Mesenchymal stem cell (in vitro differentiated cells and primary cell): ENCODE data around the gene SCAF1. TPM values are rescaled to one million over a fixed set of nuclear protein-coding genes. Genes with fewer than 3 reads are reported as not detected.

Source experiments
- DNase-seq: peaks from one replicate; pipeline ENCODE4 v3.0.0-alpha.2; 2013
- H2AFZ ChIP-seq: one replicate; pipeline ENCODE4 v1.6.1; 2013; ENCODE audit warnings: low read depth, mild to moderate bottlenecking, control low read depth, inconsistent platforms, low read length, moderate library complexity
- H2AK5ac ChIP-seq: 2 replicates; pipeline ENCODE4 v1.6.1; 2013; ENCODE audit warnings: low read length, moderate library complexity, mild to moderate bottlenecking, inconsistent platforms; ENCODE audit not compliant: severe bottlenecking
- H2BK120ac ChIP-seq: one replicate; pipeline ENCODE4 v1.6.1; 2013; ENCODE audit warnings: low read depth, mild to moderate bottlenecking, inconsistent platforms, low read length, moderate library complexity
- H2BK12ac ChIP-seq, 2 experiments: one replicate each; pipeline ENCODE4 v1.6.1; 2013; ENCODE audit warnings: inconsistent platforms in 2 of 2, low read length in 2 of 2, mild to moderate bottlenecking in 2 of 2, moderate library complexity in 2 of 2, control low read depth in 1 of 2
- H2BK15ac ChIP-seq: one replicate; pipeline ENCODE4 v1.6.1; 2013; ENCODE audit warnings: mild to moderate bottlenecking, low read depth, inconsistent platforms; ENCODE audit not compliant: poor library complexity, severe bottlenecking
- H2BK5ac ChIP-seq: 2 replicates; pipeline ENCODE4 v1.6.1; 2013; ENCODE audit warnings: low read depth, mild to moderate bottlenecking, low read length, control low read depth, inconsistent platforms; ENCODE audit not compliant: poor library complexity, severe bottlenecking
- H3K14ac ChIP-seq, 2 experiments: one replicate each; pipeline ENCODE4 v1.6.1; 2013; ENCODE audit warnings: inconsistent platforms in 2 of 2, low read length in 2 of 2, control low read depth in 1 of 2, mild to moderate bottlenecking in 1 of 2, moderate library complexity in 1 of 2
- H3K18ac ChIP-seq, 2 experiments: one replicate each; pipeline ENCODE4 v1.6.1; 2013; ENCODE audit warnings: inconsistent platforms in 2 of 2, low read length in 2 of 2, control low read depth in 1 of 2, low read depth in 1 of 2, mild to moderate bottlenecking in 1 of 2
- H3K23ac ChIP-seq, 2 experiments: one replicate each; pipeline ENCODE4 v1.6.1; 2013; ENCODE audit warnings: inconsistent platforms in 2 of 2, low read length in 2 of 2, mild to moderate bottlenecking in 2 of 2, moderate library complexity in 2 of 2, control low read depth in 1 of 2
- H3K27ac ChIP-seq: 2 replicates; pipeline ENCODE4 v1.5.1; 2013; ENCODE audit warnings: mild to moderate bottlenecking, moderate library complexity, low read length, control low read depth, inconsistent platforms; ENCODE audit not compliant: poor library complexity, severe bottlenecking
- H3K27me3 ChIP-seq, 2 experiments: 2 replicates each; pipeline versions ENCODE4 v1.6.1 to v1.7.0; 2013; ENCODE audit warnings: low read length in 2 of 2, mild to moderate bottlenecking in 2 of 2, moderate library complexity in 2 of 2, control low read depth in 1 of 2, inconsistent platforms in 1 of 2; ENCODE audit not compliant: control insufficient read depth in 1 of 2, insufficient read depth in 1 of 2
- H3K36me3 ChIP-seq, 2 experiments: 2 replicates each; pipeline versions ENCODE4 v1.6.1 to v1.7.0; 2013; ENCODE audit warnings: low read length in 2 of 2, control low read depth in 1 of 2, inconsistent platforms in 1 of 2, low read depth in 1 of 2, mild to moderate bottlenecking in 1 of 2; ENCODE audit not compliant: insufficient read depth in 2 of 2, control insufficient read depth in 1 of 2
- H3K4ac ChIP-seq, 2 experiments: one replicate each; pipeline ENCODE4 v1.6.1; 2013; ENCODE audit warnings: inconsistent platforms in 2 of 2, low read length in 2 of 2, mild to moderate bottlenecking in 2 of 2, moderate library complexity in 2 of 2, control low read depth in 1 of 2, low read depth in 1 of 2
- H3K4me1 ChIP-seq: 2 replicates; pipeline ENCODE4 v1.6.1; 2013; ENCODE audit warnings: low read depth, low read length, control low read depth; ENCODE audit not compliant: control insufficient read depth, insufficient read depth
- H3K4me2 ChIP-seq: 2 replicates; pipeline ENCODE4 v1.6.1; 2013; ENCODE audit warnings: low read length, mild to moderate bottlenecking, inconsistent platforms; ENCODE audit not compliant: poor library complexity, severe bottlenecking
- H3K4me3 ChIP-seq, 2 experiments: 2 replicates each; pipeline versions ENCODE4 v1.5.1 to v1.7.0; 2013; ENCODE audit warnings: low read length in 2 of 2, mild to moderate bottlenecking in 2 of 2, control low read depth in 1 of 2, low read depth in 1 of 2; ENCODE audit not compliant: insufficient read depth in 1 of 2
- H3K79me1 ChIP-seq: replicated peaks from 2 replicates; pipeline ENCODE4 v1.6.1; 2013; ENCODE audit warnings: mild to moderate bottlenecking, control low read depth, low read length, inconsistent platforms; ENCODE audit not compliant: poor library complexity, severe bottlenecking
- H3K9ac ChIP-seq: 2 replicates; pipeline ENCODE4 v1.7.0; 2013; ENCODE audit warnings: mild to moderate bottlenecking, low read length, moderate library complexity
- H3K9me3 ChIP-seq: 2 replicates; pipeline ENCODE4 v1.7.0; 2013; ENCODE audit warnings: mild to moderate bottlenecking, low read length; ENCODE audit not compliant: control insufficient read depth
- H4K8ac ChIP-seq: one replicate; pipeline ENCODE4 v1.6.1; 2013; ENCODE audit warnings: inconsistent platforms, mild to moderate bottlenecking, low read length, moderate library complexity
- H4K91ac ChIP-seq: one replicate; pipeline ENCODE4 v1.6.1; 2013; ENCODE audit warnings: mild to moderate bottlenecking, low read length, inconsistent platforms
- WGBS: methylation state at CpG from one replicate; pipeline ENCODE4 v1.1.7; 2013; ENCODE audit warnings: mixed read lengths; 5-methylcytosine and 5-hydroxymethylcytosine counted together
- polyA plus RNA-seq, 2 experiments: library from polyadenylated mRNA; stranded (reverse); fragments of 200-250 nt; gene quantifications; one replicate each; pipeline ENCODE4 v1.2.3, GENCODE V29; 2013

Gene SCAF1
- polyA plus RNA-seq (2013, experiment 1 of 2): 43.0 TPM
- 38.9 TPM for polyA plus RNA-seq (2013, experiment 2 of 2)

DNA sequence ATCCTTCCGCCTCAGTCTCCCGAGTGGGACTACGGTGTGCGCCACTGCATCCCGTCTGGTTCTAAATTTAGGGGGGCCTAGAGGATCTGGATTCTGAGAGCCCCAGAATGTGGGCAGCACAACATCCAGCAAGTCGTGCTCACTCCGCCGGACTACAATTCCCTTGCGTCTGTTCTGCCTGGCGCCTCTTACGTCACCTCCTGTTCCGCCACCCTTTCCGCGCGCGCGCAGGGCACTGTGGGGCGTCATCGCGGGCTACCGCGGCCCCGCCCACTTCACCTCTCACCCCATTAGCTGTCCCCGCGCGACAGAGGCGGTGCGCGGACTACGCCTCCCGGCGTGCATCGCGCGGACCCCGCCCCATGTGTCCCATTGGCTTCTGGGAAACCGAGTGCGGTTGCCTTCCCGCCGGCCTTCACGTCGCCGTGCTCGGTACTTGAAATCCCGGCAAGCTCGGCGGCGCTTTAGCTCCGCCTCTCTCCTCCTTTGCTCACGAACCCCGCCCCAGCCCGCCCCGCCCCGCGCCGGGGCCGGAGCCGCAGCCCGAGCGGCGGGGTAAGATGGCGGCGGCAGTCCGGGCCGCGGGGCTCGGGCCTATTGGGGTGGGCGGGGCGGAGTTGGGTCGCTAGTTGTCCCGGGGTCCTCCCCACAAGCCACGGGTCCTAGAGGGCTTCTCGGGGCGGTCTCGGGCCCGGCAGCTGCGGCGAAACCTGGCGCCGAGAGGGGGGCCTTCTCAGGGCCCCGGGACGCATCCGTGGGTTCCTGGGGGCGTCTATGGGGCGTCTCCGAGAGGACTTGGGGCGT lies at the start of gene SCAF1:
SCAF1 (plus strand) TSS at position 522 of the 804 bp plus-strand sequence. CDS start 2,818 bp downstream, outside the sequence.
- peak within 1 kb of the TSS; percentile 100 for H3K27ac ChIP-seq
- H2BK15ac ChIP-seq: peak within 1 kb of the TSS; percentile 80
- peaks cover 23 to 27% of the 10 kb centered on the region in 2 experiments for H3K36me3 ChIP-seq
- no peaks in the 10 kb centered on the region for H3K9me3 ChIP-seq
- peak within 1 kb of the TSS; percentile 97 to 98 for H3K18ac ChIP-seq
- peak within 1 kb of the TSS; percentile 100 for H3K9ac ChIP-seq
- peak within 1 kb of the TSS; percentile 87 for H4K8ac ChIP-seq
- peaks cover 5% of the 10 kb centered on the region for H3K79me1 ChIP-seq
- H3K4me2 ChIP-seq: peak within 1 kb of the TSS; percentile 89
- H2AFZ ChIP-seq: no peak within 1 kb of the TSS
- H3K27me3 ChIP-seq: no peaks in the 10 kb centered on the region
- peak within 1 kb of the TSS; percentile 97 for H2BK120ac ChIP-seq
- peak within 1 kb of the TSS; percentile 97 for H4K91ac ChIP-seq
- peak within 1 kb of the TSS; percentile 75 to 79 for H2BK12ac ChIP-seq
- H3K4me3 ChIP-seq: peak within 1 kb of the TSS; percentile 82 to 100
- H3K4ac ChIP-seq: peak within 1 kb of the TSS; percentile 88 to 100
- peak; percentile 99 for DNase-seq
- under 1% methylated on average over 46 of the region's 87 CpGs for whole genome bisulfite sequencing
- H3K14ac ChIP-seq: peak within 1 kb of the TSS in 1 of 2 experiments; percentile 92
- H2BK5ac ChIP-seq: peak within 1 kb of the TSS; percentile 100
- H3K4me1 ChIP-seq: peaks cover 33% of the 10 kb centered on the region
- peak within 1 kb of the TSS; percentile 100 for H2AK5ac ChIP-seq
- peak within 1 kb of the TSS in 1 of 2 experiments; percentile 95 for H3K23ac ChIP-seq

DNA sequence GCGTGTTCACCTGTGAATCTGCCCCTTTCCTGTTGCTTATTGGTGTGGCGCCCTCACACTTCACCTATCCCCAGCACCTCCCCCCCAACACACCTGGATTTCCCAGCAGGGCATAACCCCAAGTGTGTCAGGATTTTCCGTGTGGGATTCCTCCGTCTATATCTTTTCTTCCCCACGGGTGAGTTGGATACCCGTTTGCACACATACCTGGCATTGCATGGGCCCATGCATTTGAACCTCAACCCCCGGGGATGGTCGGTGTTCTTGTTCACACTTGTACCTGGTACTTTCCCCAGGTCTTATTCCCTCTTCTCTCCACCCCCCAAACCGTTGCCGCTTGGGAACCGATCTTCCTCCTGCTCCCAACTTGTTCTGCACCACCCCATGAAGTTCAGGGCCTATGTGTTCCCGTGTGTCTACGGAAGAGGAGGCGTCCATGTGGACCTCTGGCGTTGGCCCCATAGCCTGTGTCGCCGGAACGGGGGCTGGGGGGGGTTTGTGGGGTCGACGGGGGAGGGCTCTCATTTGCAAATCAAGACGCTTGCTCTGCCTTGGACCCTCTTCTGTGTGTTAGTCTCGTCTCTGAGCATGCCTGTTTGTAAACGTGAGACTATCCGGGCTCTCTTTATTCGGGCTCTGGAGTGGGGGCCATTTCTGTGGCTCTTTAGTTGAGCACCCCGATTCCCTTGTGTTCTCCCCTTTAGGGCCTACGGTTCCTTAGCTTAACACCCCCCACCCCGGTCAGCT lies 49.4 kb upstream of the SCAF1 start:
- Histone ChIP-seq H2BK15ac (peak overlapping the region; percentile 6), H3K4me1 (peaks cover 8% of the 10 kb centered on the region), H3K9ac (peak overlapping the region; percentile 84), H3K4ac (peak overlapping the region in 1 of 2 experiments; percentile 95), H3K4me2 (peak overlapping the region; percentile 92), H3K23ac (peak overlapping the region in 1 of 2 experiments; percentile 95), H2AFZ (no peak overlapping the region), H3K27ac (peak overlapping the region; percentile 91), H4K8ac (no peak overlapping the region), H3K27me3 (no peaks in the 10 kb centered on the region), H4K91ac (peak overlapping the region; percentile 4), H2BK120ac (no peak overlapping the region), H3K79me1 (peaks cover 8% of the 10 kb centered on the region), H2BK12ac (peak overlapping the region in 1 of 2 experiments; percentile 61), H3K4me3 (peak overlapping the region; percentile 73 to 88), H3K18ac (peak overlapping the region in 1 of 2 experiments; percentile 67), H3K14ac (peak overlapping the region in 1 of 2 experiments; percentile 91), H3K36me3 (peaks cover 23 to 36% of the 10 kb centered on the region in 2 experiments), H2BK5ac (peak overlapping the region; percentile 31), H2AK5ac (peak overlapping the region; percentile 34), H3K9me3 (no peaks in the 10 kb centered on the region)
- DNase-seq: peak; percentile 50
- 3% methylated on average over 28 of the region's 28 CpGs for WGBS

- no peaks in the 10 kb centered on the region for H3K27me3 ChIP-seq
- no peak overlapping the region for H2AFZ ChIP-seq
- H3K79me1 ChIP-seq: peaks cover 9% of the 10 kb centered on the region
- no peak overlapping the region for H2AK5ac ChIP-seq
- no peak overlapping the region for H3K14ac ChIP-seq
- H3K23ac ChIP-seq: no peak overlapping the region
- no peak overlapping the region for H4K8ac ChIP-seq
- peak overlapping the region; percentile 55 to 88 for H3K4me3 ChIP-seq
- 13% methylated on average over 27 of the region's 27 CpGs for WGBS
- H3K9me3 ChIP-seq: no peaks in the 10 kb centered on the region
- peak overlapping the region; percentile 92 for H3K4me2 ChIP-seq
- peak overlapping the region; percentile 91 for H3K27ac ChIP-seq
- DNase-seq: peak; percentile 95
- H2BK120ac ChIP-seq: no peak overlapping the region
- no peak overlapping the region for H4K91ac ChIP-seq
- H3K18ac ChIP-seq: no peak overlapping the region
- H2BK5ac ChIP-seq: peak overlapping the region; percentile 31
- no peak overlapping the region for H2BK15ac ChIP-seq
- H2BK12ac ChIP-seq: no peak overlapping the region
- H3K9ac ChIP-seq: peak overlapping the region; percentile 84
- H3K36me3 ChIP-seq: peaks cover 29 to 43% of the 10 kb centered on the region in 2 experiments
- H3K4ac ChIP-seq: no peak overlapping the region
- H3K4me1 ChIP-seq: peaks cover 8% of the 10 kb centered on the region
Observed at GRCh38 chr19:49593233-49594113, 48.5 kb upstream of the SCAF1 start.
